GM12878 (cell line): Measurements from ENCODE around the gene RAD1. TPM values are rescaled to one million over a fixed set of nuclear protein-coding genes. Genes with fewer than 3 reads are reported as not detected.

Experiments
- ATAC-seq: fragments of 200-7000 bp; cut with Tn5 transposase; 3 replicates; pipeline ENCODE4 v1.9.1; 2020; ENCODE audit warnings: mild to moderate bottlenecking, moderate library complexity
- BruUV-seq: library from RNA; stranded (reverse); fragments of 400-500 nt; replicated peaks from 2 replicates; lab custom pipeline; 2021; lab: Mats Ljungman, UMichigan
- CTCF ChIA-PET: fragments of 300-600 bp; sonication (Branson Sonifier 250); formaldehyde crosslinking; extraction: SDS; loops from one replicate; lab custom pipeline; 2021; ENCODE audit warnings: inconsistent platforms; lab: Yijun Ruan, JAX
- POLR2A ChIA-PET: fragments of 350-600 bp; formaldehyde crosslinking; extraction: SDS; loops from one replicate; lab custom pipeline; 2021; ENCODE audit warnings: inconsistent platforms; lab: Charles Lee
- RAD21 ChIA-PET: fragments of 300-600 bp; sonication (Branson Sonifier 250); formaldehyde crosslinking; loops from one replicate; lab custom pipeline; 2023; ENCODE audit warnings: antibody characterized with exemption; ENCODE audit not compliant: unreplicated experiment; lab: Charles Lee
- SMC1A ChIA-PET: fragments of 300-600 bp; sonication (Branson Sonifier 250); formaldehyde crosslinking; loops from one replicate; lab custom pipeline; 2023; ENCODE audit not compliant: unreplicated experiment, uncharacterized antibody; lab: Charles Lee
- DNase-seq: peaks from one replicate; pipeline ENCODE4 v3.0.0-alpha.2; 2011; ENCODE audit warnings: low read depth, low spot score
- FAIRE-seq: peaks from 3 replicates; lab custom pipeline; 2011; peaks lifted over from hg19 to GRCh38; lab: Jason Lieb, UNC
- H2AFZ ChIP-seq: 2 replicates; pipeline ENCODE4 v1.6.0; 2011; ENCODE audit warnings: low read depth, low read length, control low read depth; ENCODE audit not compliant: control insufficient read depth
- H3K27ac ChIP-seq: 2 replicates; pipeline ENCODE4 v1.5.1; 2011; ENCODE audit warnings: control low read depth; ENCODE audit not compliant: control insufficient read depth, insufficient read depth
- H3K27me3 ChIP-seq, 2 experiments: replicated peaks in 1 of 2; 2 replicates each; pipeline versions ENCODE4 v1.6.0 to v1.6.1; 2011; ENCODE audit warnings: low read length in 1 of 2; ENCODE audit not compliant: control insufficient read depth in 2 of 2, insufficient read depth in 2 of 2
- H3K36me3 ChIP-seq, 2 experiments: 2 replicates each; pipeline ENCODE4 v1.5.1; 2011; ENCODE audit warnings: low read length in 1 of 2; ENCODE audit not compliant: control insufficient read depth in 2 of 2, insufficient read depth in 2 of 2
- H3K4me1 ChIP-seq: 2 replicates; pipeline ENCODE4 v1.6.1; 2011; ENCODE audit warnings: mild to moderate bottlenecking, low read length, moderate library complexity, mixed read lengths; ENCODE audit not compliant: control insufficient read depth, insufficient read depth
- H3K4me2 ChIP-seq: 2 replicates; pipeline ENCODE4 v1.6.0; 2011; ENCODE audit warnings: control low read depth; ENCODE audit not compliant: control insufficient read depth, insufficient read depth
- H3K4me3 ChIP-seq: fragments of 200-600 bp; sonication (generic); 2 replicates; pipeline ENCODE4 v1.5.1; 2016
- H3K79me2 ChIP-seq: 2 replicates; pipeline ENCODE4 v1.6.0; 2011; ENCODE audit warnings: low read length; ENCODE audit not compliant: control insufficient read depth, insufficient read depth
- H3K9ac ChIP-seq: 2 replicates; pipeline ENCODE4 v1.8.0; 2011; ENCODE audit warnings: low read length, control low read depth, mixed read lengths; ENCODE audit not compliant: control insufficient read depth, insufficient read depth
- H3K9me3 ChIP-seq: replicated peaks from 3 replicates; pipeline ENCODE4 v1.5.1; 2011; ENCODE audit warnings: mild to moderate bottlenecking, low read length; ENCODE audit not compliant: control insufficient read depth, insufficient read depth
- H4K20me1 ChIP-seq: 2 replicates; pipeline ENCODE4 v1.6.0; 2011; ENCODE audit not compliant: control insufficient read depth, insufficient read depth
- CREM ChIP-seq: IDR thresholded peaks from 2 replicates; pipeline ENCODE4 v1.6.1; 2014; ENCODE audit warnings: antibody characterized with exemption, low read depth
- IKZF2 ChIP-seq, 2 experiments: fragments of 450-650 bp; IDR thresholded peaks; 2 replicates each; pipeline ENCODE4 v1.6.1; 2017; ENCODE audit warnings: mild to moderate bottlenecking in 2 of 2, moderate library complexity in 2 of 2
- IRF4 ChIP-seq: IDR thresholded peaks from 2 replicates; pipeline ENCODE4 v1.6.1; 2011; ENCODE audit warnings: low read depth, low read length
- IRF5 ChIP-seq: fragments of 450-650 bp; IDR thresholded peaks from 2 replicates; pipeline ENCODE4 v1.6.1; 2017; ENCODE audit warnings: borderline replicate concordance
- MEF2A ChIP-seq: IDR thresholded peaks from 2 replicates; pipeline ENCODE4 v1.6.1; 2011; ENCODE audit warnings: low read depth, mild to moderate bottlenecking, low read length, moderate library complexity; ENCODE audit not compliant: insufficient read depth
- MTA2 ChIP-seq: fragments of 450-650 bp; IDR thresholded peaks from 2 replicates; pipeline ENCODE4 v1.6.1; 2016; ENCODE audit warnings: low read depth, mild to moderate bottlenecking, moderate library complexity
- PAX8 ChIP-seq: fragments of 450-650 bp; IDR thresholded peaks from 2 replicates; pipeline ENCODE4 v1.6.1; 2017; ENCODE audit warnings: mild to moderate bottlenecking, moderate library complexity
- RB1 ChIP-seq: fragments of 450-650 bp; formaldehyde crosslinking; IDR thresholded peaks from 2 replicates; pipeline ENCODE4 v1.6.1; 2017; ENCODE audit warnings: mild to moderate bottlenecking, borderline replicate concordance
- SREBF2 ChIP-seq: IDR thresholded peaks from 2 replicates; pipeline ENCODE4 v1.6.1; 2012; ENCODE audit warnings: mild to moderate bottlenecking, low read length
- TCF7 ChIP-seq: IDR thresholded peaks from 2 replicates; pipeline ENCODE4 v1.6.1; 2014; ENCODE audit warnings: antibody characterized with exemption, borderline replicate concordance
- ZBTB4 ChIP-seq: fragments of 450-650 bp; formaldehyde crosslinking; IDR thresholded peaks from 2 replicates; pipeline ENCODE4 v1.4.0; 2022; ENCODE audit warnings: mild to moderate bottlenecking, moderate library complexity
- ZBTB40 ChIP-seq: fragments of 450-650 bp; IDR thresholded peaks from 2 replicates; pipeline ENCODE4 v1.6.1; 2016; ENCODE audit warnings: mild to moderate bottlenecking, moderate library complexity, borderline replicate concordance
- WGBS: methylation state at CpG from one replicate; pipeline ENCODE4 v1.1.6; 2016; ENCODE audit warnings: low lambda C conversion rate; ENCODE audit not compliant: insufficient replicate concordance, insufficient coverage; ENCODE audit errors: missing lambda C conversion rate; 5-methylcytosine and 5-hydroxymethylcytosine counted together
- in situ Hi-C: fragments of 300-500 bp; cut with MboI; formaldehyde crosslinking; loops from 9 replicates; pipeline ENCODE4 v1.14.3; 2018; ENCODE audit warnings: mixed read lengths
- intact Hi-C: fragments of 100-400 bp; cut with micrococcal nuclease; formaldehyde crosslinking; loops from one replicate; pipeline ENCODE4 v1.14.2; 2022; ENCODE audit not compliant: unreplicated experiment
- polyA plus RNA-seq, 11 experiments: library from polyadenylated mRNA; depleted of rRNA in 4 of 11; unstranded in 6 of 11; stranded (reverse) in 5 of 11; fragments of >200 nt; fragmentation: Nextera tagmentation in 4 of 11; fragmentation: Illumina TruSeq in 1 of 11; extraction: Ambion mirVana in 4 of 11; extraction: Trizol in 1 of 11; gene quantifications; 1 replicate in 1 of 11; 2 replicates in 10 of 11; pipeline versions ENCODE4 v1.2.1 to v1.2.3, GENCODE V29; 2011 to 2016; ENCODE audit warnings: inconsistent platforms in 2 of 11, missing spikeins in 2 of 11, low read depth in 1 of 11
- total RNA-seq, 4 experiments: library from RNA; depleted of rRNA in 3 of 4; stranded (reverse); fragments of >200 nt in 3 of 4; fragmentation: Illumina TruSeq in 1 of 4; extraction: Trizol in 1 of 4; gene quantifications; 2 replicates each; pipeline versions ENCODE4 v1.2.1 to v1.2.3, GENCODE V29; 2013 to 2021

RAD1 gene
- total and polyA plus RNA-seq, 10 of the 15 experiments (the other 5 are each of a cell fraction or from before 2014, with no cell fraction given): 21.1 to 58.4 (median 37.2) TPM

GRCh38 chr5:34857161-34857560 lies 58.1 kb downstream of the RAD1 start:
- H3K4me3 ChIP-seq: no peak overlapping the region
- no peaks in the 10 kb centered on the region for H4K20me1 ChIP-seq
- H3K9me3 ChIP-seq: no peaks in the 10 kb centered on the region
- H2AFZ ChIP-seq: no peak overlapping the region
- ChIA-PET RAD21 (no interaction called here), CTCF (no interaction called here), SMC1A (no interaction called here), POLR2A (no interaction called here)
- H3K27me3 ChIP-seq: no peaks in the 10 kb centered on the region
- FAIRE-seq: no peak
- no peaks in the 10 kb centered on the region for H3K79me2 ChIP-seq
- H3K27ac ChIP-seq: no peak overlapping the region
- intact Hi-C loops (no loop called here), in situ Hi-C loops (loop anchor here (25.0 kb wide), 1 partner anchor 670 kb away; no protein-coding TSS in a partner anchor)
- WGBS: 44% methylated on average over 3 of the region's 3 CpGs
- H3K36me3 ChIP-seq: no peaks in the 10 kb centered on the region
- no peak for ATAC-seq
- no peak overlapping the region for H3K9ac ChIP-seq
- BruUV-seq: no TSS peak
- H3K4me2 ChIP-seq: no peak overlapping the region
- H3K4me1 ChIP-seq: peaks cover 6% of the 10 kb centered on the region
- TF ChIP-seq PAX8 (no peak), RB1 (no peak), ZBTB40 (no peak), MTA2 (no peak), ZBTB4 (CRISPR knock-in tag) (no peak), IRF4 (no peak), SREBF2 (no peak), IRF5 (no peak), TCF7 (no peak), IKZF2 (IDR thresholded peaks at IDR 0.05) (no peak), MEF2A (no peak), CREM (no peak)
- DNase-seq: no peak
